Transverse colon (tissue), 4 donors: ENCODE measurements around the gene PGM1.

Experiments
- CTCF ChIP-seq, 5 experiments: fragments of 200-600 bp in 3 of 5; fragments of 450-650 bp in 2 of 5; sonication (generic) in 3 of 5; IDR thresholded peaks; 1 replicate in 2 of 5; 2 replicates in 3 of 5; pipeline ENCODE4 v1.5.1; 2016 to 2017; ENCODE audit warnings: antibody characterized with exemption in 5 of 5, inconsistent platforms in 3 of 5, mild to moderate bottlenecking in 2 of 5, moderate library complexity in 1 of 5
- EP300 ChIP-seq: sonication (generic); formaldehyde crosslinking; IDR thresholded peaks from one replicate; pipeline ENCODE4 v1.6.1; 2017; ENCODE audit warnings: antibody characterized with exemption, low read depth
- POLR2A ChIP-seq: fragments of 450-650 bp; IDR thresholded peaks from one replicate; pipeline ENCODE4 v1.6.1; 2016; ENCODE audit warnings: antibody characterized with exemption, mild to moderate bottlenecking, moderate library complexity
- POLR2AphosphoS5 ChIP-seq, 3 donors: sonication (generic); formaldehyde crosslinking; IDR thresholded peaks; one replicate each; pipeline ENCODE4 v1.6.1; 2016; ENCODE audit warnings: antibody characterized with exemption in 3 of 3

GRCh38 chr1:63638875-63639274, 45.7 kb downstream of the PGM1 start:
- TF ChIP-seq CTCF (IDR thresholded peaks at IDR 0.05) (no peak), POLR2A (no peak), EP300 (no peak), POLR2AphosphoS5 (IDR thresholded peaks at IDR 0.05) (no peak)
